PC-9 (cell line): ENCODE measurements around the gene ACY1. TPM values are rescaled to one million over a fixed set of nuclear protein-coding genes. Genes with fewer than 3 reads are reported as not detected.
A peak's percentile ranks its signal among the peaks of the same experiment; 100 is the strongest.

Experiments used
- BruUV-seq: library from RNA; stranded (reverse); fragments of 400-500 nt; replicated peaks from 2 replicates; lab custom pipeline; 2021; lab: Mats Ljungman, UMichigan
- CTCF ChIA-PET: fragments of 300-600 bp; sonication (Branson Sonifier 250); formaldehyde crosslinking; loops from one replicate; lab custom pipeline; 2022; ENCODE audit warnings: antibody characterized with exemption; lab: Charles Lee
- POLR2A ChIA-PET: fragments of 300-600 bp; sonication (Branson Sonifier 250); formaldehyde crosslinking; loops from one replicate; lab custom pipeline; 2022; ENCODE audit warnings: antibody characterized with exemption; ENCODE audit not compliant: unreplicated experiment; lab: Charles Lee
- DNase-seq, 2 experiments: peaks; one replicate each; pipeline versions ENCODE4 v3.0.0 to v3.0.0-alpha.2; 2015 to 2022; ENCODE audit warnings: mixed read lengths in 1 of 2
- H2AFZ ChIP-seq: fragments of 200-600 bp; sonication (generic); 2 replicates; pipeline ENCODE4 v1.8.1; 2017; ENCODE audit warnings: antibody characterized with exemption
- H3F3A ChIP-seq: fragments of 200-600 bp; sonication (generic); 2 replicates; pipeline ENCODE4 v1.8.1; 2017; ENCODE audit warnings: antibody characterized with exemption, mild to moderate bottlenecking, low read depth; ENCODE audit not compliant: insufficient read depth
- H3K27ac ChIP-seq: fragments of 200-600 bp; sonication (generic); 2 replicates; pipeline ENCODE4 v1.6.1; 2016; ENCODE audit warnings: mixed run types
- H3K27me3 ChIP-seq: fragments of 200-600 bp; sonication (generic); 2 replicates; pipeline ENCODE4 v1.6.1; 2016; ENCODE audit warnings: low read depth, mixed run types; ENCODE audit not compliant: insufficient read depth
- H3K36me3 ChIP-seq: fragments of 200-600 bp; sonication (generic); 2 replicates; pipeline ENCODE4 v1.6.1; 2016; ENCODE audit warnings: low read depth, mixed run types
- H3K4me1 ChIP-seq: fragments of 200-600 bp; sonication (generic); replicated peaks from 2 replicates; pipeline ENCODE4 v1.6.1; 2016; ENCODE audit warnings: mixed run types; ENCODE audit not compliant: insufficient read depth
- H3K4me2 ChIP-seq: fragments of 200-600 bp; sonication (generic); 2 replicates; pipeline ENCODE4 v1.6.1; 2017; ENCODE audit warnings: mixed run types
- H3K4me3 ChIP-seq: fragments of 200-600 bp; sonication (generic); 2 replicates; pipeline ENCODE4 v1.6.1; 2016; ENCODE audit warnings: mixed run types
- H3K79me2 ChIP-seq: fragments of 200-600 bp; sonication (generic); 2 replicates; pipeline ENCODE4 v1.6.1; 2017; ENCODE audit warnings: low read depth, mixed run types
- H3K9me2 ChIP-seq: fragments of 200-600 bp; sonication (generic); 2 replicates; pipeline ENCODE4 v1.8.1; 2017; ENCODE audit warnings: mild to moderate bottlenecking; ENCODE audit not compliant: insufficient read depth
- H3K9me3 ChIP-seq: fragments of 200-600 bp; sonication (generic); 2 replicates; pipeline ENCODE4 v1.8.1; 2016; ENCODE audit warnings: low read depth; ENCODE audit not compliant: insufficient read depth
- H4K20me1 ChIP-seq: fragments of 200-600 bp; sonication (generic); 2 replicates; pipeline ENCODE4 v1.8.1; 2017; ENCODE audit not compliant: insufficient read depth
- EZH2 ChIP-seq: fragments of 200-600 bp; sonication (generic); IDR thresholded peaks from 2 replicates; pipeline ENCODE4 v1.8.0; 2017; ENCODE audit warnings: antibody characterized with exemption, low read depth
- intact Hi-C: fragments of 100-400 bp; cut with micrococcal nuclease; formaldehyde crosslinking; loops from one replicate; pipeline ENCODE4 v1.10.0; 2022; ENCODE audit not compliant: unreplicated experiment
- total RNA-seq: library from RNA; stranded (reverse); gene quantifications from 2 replicates; pipeline ENCODE4 v1.2.3, GENCODE V29; 2021
- TF ChIP-seq, protein P1 (sequence below): fragments of 200-600 bp; sonication (generic); conservative IDR thresholded peaks from 2 replicates; pipeline ENCODE4 v1.6.1; 2017; ENCODE audit warnings: mixed run types, antibody characterized with exemption, mild to moderate bottlenecking, moderate library complexity

The ACY1 gene
- total RNA-seq, 1 experiment from 2014 or later, result 52.2 TPM

DNA sequence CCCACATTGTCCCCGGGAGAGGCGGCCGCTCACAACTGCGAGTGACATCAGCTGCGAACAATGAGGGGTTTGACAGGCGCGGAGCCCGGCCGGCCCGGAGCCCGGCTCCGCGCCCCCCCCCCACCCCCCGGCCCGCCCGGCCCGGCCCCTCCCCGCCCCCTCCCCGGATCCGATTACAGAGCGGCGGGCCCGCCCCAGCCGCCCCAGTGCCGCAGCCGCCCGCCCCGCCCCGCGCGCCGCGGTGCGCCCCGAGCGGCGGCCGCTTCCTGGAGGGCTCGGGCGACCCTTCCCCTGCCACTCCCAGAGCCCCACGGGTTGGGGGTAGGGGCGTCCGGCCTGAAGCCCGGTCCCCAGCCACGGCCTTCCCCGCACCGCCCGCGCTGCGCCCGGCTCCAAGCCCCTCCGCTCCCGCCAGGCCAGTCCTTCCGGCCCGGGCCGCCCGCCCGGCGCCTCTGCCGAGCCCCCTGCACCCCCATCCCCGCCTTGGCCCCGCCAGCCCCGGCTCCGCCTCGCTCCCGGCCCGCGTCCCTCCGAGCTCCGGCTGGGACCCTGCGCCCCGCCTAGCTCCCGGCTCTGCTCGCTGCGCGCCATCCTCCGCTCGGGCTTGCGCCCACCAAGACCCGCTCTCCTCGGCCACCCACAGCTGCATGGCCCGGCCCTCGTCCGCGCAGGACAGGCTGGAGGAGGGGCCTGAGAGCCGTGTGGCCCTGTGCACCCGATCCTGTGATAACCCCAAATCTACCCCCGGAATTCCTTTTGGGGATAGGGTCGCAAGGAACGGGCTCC, 15.8 kb upstream of the ACY1 start, which contains the start of gene PCBP4:
TSS of gene PCBP4 (minus strand) at position 71 of the 786 bp plus-strand sequence. CDS start 6,214 bp downstream, outside the sequence.
- Histone ChIP-seq H3K4me3 (peak within 1 kb of the TSS; percentile 57; the same call in 1 of the 2 replicates), H3K27me3 (no peaks in the 10 kb centered on the region), H3K9me3 (no peaks in the 10 kb centered on the region), H2AFZ (0 out of 2 replicates have a peak within 1 kb of the TSS, but pooled peaks have one; percentile 22), H3K4me2 (peak within 1 kb of the TSS; percentile 88), H3K36me3 (no peaks in the 10 kb centered on the region), H3K27ac (no peak within 1 kb of the TSS), H3F3A (peaks cover 28% of the 10 kb centered on the region), H4K20me1 (no peaks in the 10 kb centered on the region), H3K9me2 (no peaks in the 10 kb centered on the region), H3K4me1 (peaks cover 4% of the 10 kb centered on the region; the same call in 1 of the 2 replicates), H3K79me2 (peaks cover 3% of the 10 kb centered on the region; the same call in 1 of the 2 replicates)
- POLR2A ChIA-PET, result interaction anchor here (0.6 kb wide), 2 partner anchors 9 to 24 kb away, joined by 3 to 5 read pairs; no protein-coding TSS in a partner anchor
- peak in 1 of 2 experiments; percentile 62 for DNase-seq
- intact Hi-C loops, result no loop called here
- CTCF ChIA-PET, result interaction anchor here (0.6 kb wide), 2 partner anchors 310 to 379 kb away, joined by 3 to 7 read pairs; no protein-coding TSS in a partner anchor
- TF ChIP-seq, protein P1, sequence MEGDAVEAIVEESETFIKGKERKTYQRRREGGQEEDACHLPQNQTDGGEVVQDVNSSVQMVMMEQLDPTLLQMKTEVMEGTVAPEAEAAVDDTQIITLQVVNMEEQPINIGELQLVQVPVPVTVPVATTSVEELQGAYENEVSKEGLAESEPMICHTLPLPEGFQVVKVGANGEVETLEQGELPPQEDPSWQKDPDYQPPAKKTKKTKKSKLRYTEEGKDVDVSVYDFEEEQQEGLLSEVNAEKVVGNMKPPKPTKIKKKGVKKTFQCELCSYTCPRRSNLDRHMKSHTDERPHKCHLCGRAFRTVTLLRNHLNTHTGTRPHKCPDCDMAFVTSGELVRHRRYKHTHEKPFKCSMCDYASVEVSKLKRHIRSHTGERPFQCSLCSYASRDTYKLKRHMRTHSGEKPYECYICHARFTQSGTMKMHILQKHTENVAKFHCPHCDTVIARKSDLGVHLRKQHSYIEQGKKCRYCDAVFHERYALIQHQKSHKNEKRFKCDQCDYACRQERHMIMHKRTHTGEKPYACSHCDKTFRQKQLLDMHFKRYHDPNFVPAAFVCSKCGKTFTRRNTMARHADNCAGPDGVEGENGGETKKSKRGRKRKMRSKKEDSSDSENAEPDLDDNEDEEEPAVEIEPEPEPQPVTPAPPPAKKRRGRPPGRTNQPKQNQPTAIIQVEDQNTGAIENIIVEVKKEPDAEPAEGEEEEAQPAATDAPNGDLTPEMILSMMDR, result no peak
- no peak for TF ChIP-seq EZH2
- BruUV-seq, result TSS peak; percentile 59

DNA sequence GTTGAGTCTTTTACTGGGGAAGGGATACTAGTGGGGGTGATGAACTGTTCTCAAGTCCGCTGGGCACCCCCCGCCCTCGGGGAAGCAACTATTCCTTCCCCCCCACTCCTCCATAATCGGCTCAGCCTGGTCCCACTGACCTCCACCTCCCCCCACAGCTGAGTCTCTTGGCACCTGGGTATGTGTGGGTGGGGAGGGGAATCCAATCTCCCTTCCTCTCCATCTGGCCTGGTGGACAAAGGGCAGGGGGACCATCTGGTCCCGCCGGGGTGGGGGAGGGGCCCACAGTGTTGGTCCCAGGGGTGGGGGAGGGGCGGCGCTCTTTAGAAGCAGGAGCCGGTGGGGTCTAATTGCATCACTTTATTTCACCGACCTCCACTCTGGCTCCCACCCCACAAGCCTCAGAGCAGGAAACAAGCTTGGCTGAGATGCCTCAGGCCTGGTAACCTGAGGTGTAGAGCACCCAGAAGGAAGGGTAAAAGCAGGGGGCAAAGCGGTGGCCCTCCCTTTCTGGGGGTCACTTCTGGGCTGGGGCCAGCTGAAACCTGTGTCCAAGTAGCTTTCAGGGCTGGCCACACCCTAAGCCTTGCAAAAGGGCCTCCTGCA, 15.1 kb upstream of the ACY1 start:
- Histone ChIP-seq H3K27me3 (no peaks in the 10 kb centered on the region), H3K27ac (no peak overlapping the region), H3K79me2 (peaks cover 9% of the 10 kb centered on the region; the same call in 1 of the 2 replicates), H3K9me3 (no peaks in the 10 kb centered on the region), H3K4me3 (peak overlapping the region; percentile 57; the same call in 1 of the 2 replicates), H3K4me1 (peaks cover 4% of the 10 kb centered on the region; the same call in 1 of the 2 replicates), H2AFZ (no peak overlapping the region), H3K36me3 (no peaks in the 10 kb centered on the region), H4K20me1 (no peaks in the 10 kb centered on the region), H3K9me2 (no peaks in the 10 kb centered on the region), H3K4me2 (peak overlapping the region; percentile 88), H3F3A (peaks cover 28% of the 10 kb centered on the region)
- ChIA-PET CTCF (no interaction called here), POLR2A (interaction anchor here (0.6 to 0.7 kb wide), 2 partner anchors 39 to 81 kb away, joined by 5 to 8 read pairs; no protein-coding TSS in a partner anchor)
- DNase-seq, result no peak
- no peak for TF ChIP-seq EZH2
- TF ChIP-seq, protein P1, result no peak
- no TSS peak for BruUV-seq
- intact Hi-C loops, result no loop called here

DNA sequence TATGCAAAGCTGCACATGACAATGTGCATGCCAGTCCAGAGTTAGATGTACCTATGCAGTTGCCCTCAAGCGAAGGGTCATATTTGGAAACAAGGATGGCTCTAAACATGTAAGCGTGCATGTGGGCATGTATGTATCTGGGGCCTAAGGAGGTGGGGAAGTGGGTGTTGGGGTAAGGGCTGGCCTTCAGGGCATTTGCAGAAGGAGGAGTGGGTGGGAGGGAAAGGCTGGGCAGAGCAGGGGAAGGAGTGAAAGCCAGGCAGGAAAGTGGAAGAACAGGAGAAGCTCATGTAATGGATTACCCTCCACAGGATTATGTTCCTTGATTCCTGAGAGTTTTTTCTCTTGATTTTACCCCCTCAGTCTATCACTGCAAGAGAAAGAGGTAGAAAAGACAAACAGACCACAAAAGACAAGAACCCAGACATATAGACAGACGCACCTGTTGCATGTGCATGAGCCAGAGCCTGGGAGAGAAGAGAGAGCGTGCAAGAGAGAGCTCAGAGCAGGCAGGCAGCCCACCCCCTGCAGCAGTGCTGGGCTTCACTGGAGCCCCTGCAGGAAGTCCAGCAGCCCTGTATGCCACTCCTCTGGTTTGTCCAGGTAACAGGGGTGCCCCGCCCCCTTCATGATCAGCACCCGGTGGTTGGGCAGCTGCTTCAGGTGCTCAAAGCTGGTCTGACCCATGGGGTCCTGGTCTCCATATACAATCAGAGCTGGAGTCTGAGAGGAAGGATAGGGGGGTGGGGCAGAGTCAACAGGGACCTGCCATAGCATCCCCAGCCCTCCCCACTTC, 14.3 kb upstream of the ACY1 start:
- H3K36me3 ChIP-seq, result no peaks in the 10 kb centered on the region
- H3K4me2 ChIP-seq, result no peak overlapping the region
- intact Hi-C loops, result no loop called here
- peaks cover 6% of the 10 kb centered on the region for H3K4me1 ChIP-seq
- ChIA-PET CTCF (no interaction called here), POLR2A (no interaction called here)
- TF ChIP-seq, protein P1, result no peak
- TF ChIP-seq EZH2, result no peak
- H3K27ac ChIP-seq, result no peak overlapping the region
- H3K9me2 ChIP-seq, result no peaks in the 10 kb centered on the region
- H4K20me1 ChIP-seq, result no peaks in the 10 kb centered on the region
- H3K9me3 ChIP-seq, result no peaks in the 10 kb centered on the region
- peak in 1 of 2 experiments; percentile 38 for DNase-seq
- H3K79me2 ChIP-seq, result peaks cover 14% of the 10 kb centered on the region; the same call in 1 of the 2 replicates
- no peak overlapping the region for H3K4me3 ChIP-seq
- peaks cover 28% of the 10 kb centered on the region for H3F3A ChIP-seq
- no peak overlapping the region for H2AFZ ChIP-seq
- no peaks in the 10 kb centered on the region for H3K27me3 ChIP-seq
- BruUV-seq, result no TSS peak
